PC-9 (cell line): Measurements from ENCODE around the gene KLK6.

Source experiments
- EZH2 ChIP-seq: fragments of 200-600 bp; sonication (generic); IDR thresholded peaks from 2 replicates; pipeline ENCODE4 v1.8.0; 2017; ENCODE audit warnings: antibody characterized with exemption, low read depth
- TF ChIP-seq, protein P1 (sequence below): fragments of 200-600 bp; sonication (generic); conservative IDR thresholded peaks from 2 replicates; pipeline ENCODE4 v1.6.1; 2017; ENCODE audit warnings: mixed run types, antibody characterized with exemption, mild to moderate bottlenecking, moderate library complexity

DNA sequence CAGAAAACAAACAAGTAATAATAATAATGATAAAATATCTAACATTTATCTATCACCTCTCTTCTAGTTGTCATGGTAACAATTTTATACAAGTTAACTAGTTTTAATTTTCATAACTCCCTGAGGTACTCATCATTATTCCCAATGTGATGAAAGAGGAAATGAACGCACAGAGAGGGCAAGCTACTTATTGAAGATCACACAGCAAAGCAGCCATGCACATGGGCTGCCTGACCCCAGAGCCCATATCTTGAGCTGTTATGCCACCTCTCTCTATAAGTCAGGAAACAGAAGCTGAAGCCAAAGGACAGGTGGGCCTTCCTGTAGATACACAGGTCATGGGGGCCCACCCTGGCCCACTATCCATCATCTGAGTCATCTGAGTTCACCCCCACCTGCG lies 53.3 kb downstream of the KLK6 start:
- TF ChIP-seq, protein P1, sequence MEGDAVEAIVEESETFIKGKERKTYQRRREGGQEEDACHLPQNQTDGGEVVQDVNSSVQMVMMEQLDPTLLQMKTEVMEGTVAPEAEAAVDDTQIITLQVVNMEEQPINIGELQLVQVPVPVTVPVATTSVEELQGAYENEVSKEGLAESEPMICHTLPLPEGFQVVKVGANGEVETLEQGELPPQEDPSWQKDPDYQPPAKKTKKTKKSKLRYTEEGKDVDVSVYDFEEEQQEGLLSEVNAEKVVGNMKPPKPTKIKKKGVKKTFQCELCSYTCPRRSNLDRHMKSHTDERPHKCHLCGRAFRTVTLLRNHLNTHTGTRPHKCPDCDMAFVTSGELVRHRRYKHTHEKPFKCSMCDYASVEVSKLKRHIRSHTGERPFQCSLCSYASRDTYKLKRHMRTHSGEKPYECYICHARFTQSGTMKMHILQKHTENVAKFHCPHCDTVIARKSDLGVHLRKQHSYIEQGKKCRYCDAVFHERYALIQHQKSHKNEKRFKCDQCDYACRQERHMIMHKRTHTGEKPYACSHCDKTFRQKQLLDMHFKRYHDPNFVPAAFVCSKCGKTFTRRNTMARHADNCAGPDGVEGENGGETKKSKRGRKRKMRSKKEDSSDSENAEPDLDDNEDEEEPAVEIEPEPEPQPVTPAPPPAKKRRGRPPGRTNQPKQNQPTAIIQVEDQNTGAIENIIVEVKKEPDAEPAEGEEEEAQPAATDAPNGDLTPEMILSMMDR = no peak
- no peak for TF ChIP-seq EZH2
